ENCODE measurements around the gene GALNT10.

DNA sequence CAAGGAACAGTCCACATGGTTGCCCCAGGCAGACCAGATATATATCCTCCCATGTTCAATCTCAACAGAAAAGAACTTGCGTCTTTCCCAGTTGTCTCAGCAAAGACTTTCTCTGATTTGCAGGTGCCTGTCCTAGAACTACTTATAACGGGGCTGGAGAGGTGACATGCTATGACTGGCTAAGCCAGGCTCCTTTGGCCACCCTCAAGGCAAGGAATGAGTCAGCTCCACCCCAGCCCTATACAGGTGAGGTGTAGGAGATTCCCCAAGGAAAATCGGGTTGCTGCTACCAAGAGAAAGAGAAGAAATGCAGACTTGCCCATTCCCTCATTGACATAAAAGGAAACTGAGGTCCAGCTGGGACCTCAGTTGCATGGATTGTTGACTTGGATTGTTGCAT is 127.4 kb downstream of the GALNT10 start:
- TF ChIP-seq POLR2AphosphoS5 (IDR thresholded peaks at IDR 0.05; ENCODE audit: borderline replicate concordance, low read depth, low read length): no peak
- TF ChIP-seq EZH2 (IDR thresholded peaks at IDR 0.05): no peak

Data from SK-N-MC (cell line).